Colonic mucosa (tissue), 4 donors: Measurements from ENCODE around the gene ATP8B4. TPM values are rescaled to one million over a fixed set of nuclear protein-coding genes. Genes with fewer than 3 reads are reported as not detected.

Experiments used
- DNase-seq: peaks from one replicate; pipeline ENCODE4 v3.0.0-alpha.2; 2020
- H3K27ac ChIP-seq: fragments of 200-600 bp; one replicate; pipeline ENCODE4 v1.8.0; 2021
- H3K27me3 ChIP-seq: fragments of 200-600 bp; one replicate; pipeline ENCODE4 v1.8.0; 2021
- H3K36me3 ChIP-seq: fragments of 200-600 bp; one replicate; pipeline ENCODE4 v1.8.0; 2021
- H3K4me1 ChIP-seq: fragments of 200-600 bp; one replicate; pipeline ENCODE4 v1.8.0; 2021; ENCODE audit warnings: mild to moderate bottlenecking
- H3K4me3 ChIP-seq: fragments of 200-600 bp; one replicate; pipeline ENCODE4 v1.8.0; 2021
- H3K9ac ChIP-seq, 2 donors: one replicate each; pipeline ENCODE4 v1.7.0; 2013; ENCODE audit warnings: control low read depth in 2 of 2, low read depth in 2 of 2, low read length in 2 of 2
- H3K9me3 ChIP-seq: fragments of 200-600 bp; one replicate; pipeline ENCODE4 v1.8.0; 2021
- intact Hi-C: fragments of 100-400 bp; cut with DNase I; formaldehyde crosslinking; loops from one replicate; pipeline ENCODE4 v1.14.1; 2022
- total RNA-seq, 2 donors: library from RNA; stranded (reverse); fragmentation: NEBNext Ultra II Directional in 1 of 2; extraction: Animal tissue kit (Norgen Biotek cat#: 25700) in 1 of 2; gene quantifications; one replicate each; pipeline ENCODE4 v1.2.1, GENCODE V29; 2021
- TF ChIP-seq, protein P1 (sequence below): fragments of 200-600 bp; IDR thresholded peaks from one replicate; pipeline ENCODE4 v1.8.0; 2022; ENCODE audit warnings: antibody characterized with exemption, mild to moderate bottlenecking
- donor health status: healthy.
- donor health status: DM: no; HTN: no; CAD: no.
- donor health status: DM: no; HTN: no; CAD: no.

Gene ATP8B4
- total RNA-seq, 2 donors from 2014 or later = 2.7 to 3.0 TPM

DNA sequence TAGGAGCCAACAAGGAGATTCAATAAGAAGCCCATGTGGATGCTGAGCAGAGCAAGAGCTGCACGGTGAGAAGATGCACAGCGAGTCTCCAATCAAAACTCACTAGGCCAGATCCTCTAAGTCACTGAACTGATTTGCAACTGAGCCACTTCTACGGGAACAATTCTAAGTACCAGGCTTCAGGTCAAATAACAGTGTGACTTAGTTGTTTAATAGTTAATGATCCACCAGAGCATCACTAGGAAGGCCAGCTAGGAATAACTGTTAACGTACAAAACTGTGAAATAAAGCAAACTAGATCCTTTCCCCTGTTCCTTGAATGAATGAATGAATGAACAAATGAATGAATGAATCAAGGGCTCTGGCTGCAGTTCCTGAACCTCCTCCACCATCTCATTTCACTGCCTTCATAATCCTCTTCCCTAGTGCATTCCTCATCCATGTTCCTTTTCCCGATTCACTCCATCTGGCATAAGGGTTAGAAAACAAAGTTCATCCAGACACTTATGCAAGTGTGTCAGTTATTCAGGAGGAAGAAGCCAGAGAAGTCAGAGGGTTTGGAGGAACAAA, 59.7 kb downstream of the ATP8B4 start:
- Histone ChIP-seq H3K27ac (no peak overlapping the region), H3K4me1 (no peaks in the 10 kb centered on the region), H3K9ac (no peak overlapping the region), H3K4me3 (no peak overlapping the region), H3K36me3 (no peaks in the 10 kb centered on the region), H3K27me3 (no peaks in the 10 kb centered on the region), H3K9me3 (no peaks in the 10 kb centered on the region)
- no peak for DNase-seq
- intact Hi-C loops = no loop called here
- TF ChIP-seq, protein P1, sequence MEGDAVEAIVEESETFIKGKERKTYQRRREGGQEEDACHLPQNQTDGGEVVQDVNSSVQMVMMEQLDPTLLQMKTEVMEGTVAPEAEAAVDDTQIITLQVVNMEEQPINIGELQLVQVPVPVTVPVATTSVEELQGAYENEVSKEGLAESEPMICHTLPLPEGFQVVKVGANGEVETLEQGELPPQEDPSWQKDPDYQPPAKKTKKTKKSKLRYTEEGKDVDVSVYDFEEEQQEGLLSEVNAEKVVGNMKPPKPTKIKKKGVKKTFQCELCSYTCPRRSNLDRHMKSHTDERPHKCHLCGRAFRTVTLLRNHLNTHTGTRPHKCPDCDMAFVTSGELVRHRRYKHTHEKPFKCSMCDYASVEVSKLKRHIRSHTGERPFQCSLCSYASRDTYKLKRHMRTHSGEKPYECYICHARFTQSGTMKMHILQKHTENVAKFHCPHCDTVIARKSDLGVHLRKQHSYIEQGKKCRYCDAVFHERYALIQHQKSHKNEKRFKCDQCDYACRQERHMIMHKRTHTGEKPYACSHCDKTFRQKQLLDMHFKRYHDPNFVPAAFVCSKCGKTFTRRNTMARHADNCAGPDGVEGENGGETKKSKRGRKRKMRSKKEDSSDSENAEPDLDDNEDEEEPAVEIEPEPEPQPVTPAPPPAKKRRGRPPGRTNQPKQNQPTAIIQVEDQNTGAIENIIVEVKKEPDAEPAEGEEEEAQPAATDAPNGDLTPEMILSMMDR = no peak

DNA sequence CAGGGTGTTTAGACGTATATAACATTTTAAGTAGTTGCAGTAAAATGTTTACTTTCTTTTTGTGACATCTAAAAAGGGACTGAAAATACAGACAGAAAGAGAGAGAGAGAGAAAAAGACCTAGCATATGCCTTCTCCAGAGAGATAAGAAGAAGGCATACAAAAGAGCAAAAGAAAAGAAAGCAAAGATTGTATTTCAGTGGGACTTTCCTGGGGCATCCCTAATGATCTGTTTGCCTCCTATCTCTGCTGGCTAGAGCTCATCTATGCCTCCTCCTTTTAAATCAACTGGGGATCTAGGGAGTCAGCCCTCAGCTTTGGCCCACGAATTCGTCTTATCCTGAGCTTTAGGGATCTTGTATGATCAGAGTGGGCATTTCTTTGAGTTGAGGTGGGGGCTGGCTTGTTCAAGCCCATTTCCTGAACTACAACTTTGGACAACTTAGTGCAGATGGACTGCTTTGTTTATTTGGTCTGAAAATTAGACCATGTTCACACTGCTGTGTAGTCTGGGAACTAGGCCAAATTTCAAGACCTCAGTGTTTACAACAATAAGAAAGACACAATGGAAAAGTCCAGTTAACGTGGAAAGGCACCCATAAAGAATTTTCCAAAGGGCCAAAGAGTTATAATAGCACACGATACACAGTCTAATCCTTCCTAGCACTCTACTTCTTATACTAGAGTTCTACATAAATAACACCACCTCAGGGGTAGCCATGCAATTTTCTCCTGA, 61.0 kb downstream of the ATP8B4 start:
- TF ChIP-seq, protein P1 = no peak
- H3K9ac ChIP-seq = no peak overlapping the region
- H3K4me1 ChIP-seq = no peaks in the 10 kb centered on the region
- peak overlapping the region; percentile 38 for H3K27ac ChIP-seq
- no peak for DNase-seq
- no peaks in the 10 kb centered on the region for H3K36me3 ChIP-seq
- no peaks in the 10 kb centered on the region for H3K27me3 ChIP-seq
- H3K4me3 ChIP-seq = no peak overlapping the region
- intact Hi-C loops = no loop called here
- H3K9me3 ChIP-seq = no peaks in the 10 kb centered on the region

DNA sequence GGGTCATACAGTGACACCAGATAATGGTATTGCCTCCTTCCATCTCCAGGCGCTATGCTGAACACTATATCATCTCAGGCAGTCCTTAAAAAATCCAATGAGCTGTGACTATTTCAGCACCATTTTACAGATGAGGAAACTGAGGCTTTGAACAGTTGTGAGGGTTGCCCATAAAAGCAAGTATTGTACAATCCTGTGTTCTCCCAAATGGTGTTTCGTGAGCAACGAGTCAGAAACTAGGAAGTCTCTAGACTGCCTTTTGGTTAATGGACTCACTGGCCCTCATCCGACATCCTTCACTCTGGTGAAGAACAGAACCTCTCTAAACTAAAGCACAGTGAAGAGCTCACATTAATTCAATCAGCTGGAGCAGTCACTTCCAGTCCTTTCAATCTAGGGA, 61.8 kb downstream of the ATP8B4 start:
- intact Hi-C loops = no loop called here
- H3K9me3 ChIP-seq = no peaks in the 10 kb centered on the region
- no peaks in the 10 kb centered on the region for H3K27me3 ChIP-seq
- no peak overlapping the region for H3K9ac ChIP-seq
- H3K36me3 ChIP-seq = no peaks in the 10 kb centered on the region
- H3K4me3 ChIP-seq = no peak overlapping the region
- DNase-seq = no peak
- TF ChIP-seq, protein P1 = no peak
- H3K4me1 ChIP-seq = no peaks in the 10 kb centered on the region
- H3K27ac ChIP-seq = no peak overlapping the region

DNA sequence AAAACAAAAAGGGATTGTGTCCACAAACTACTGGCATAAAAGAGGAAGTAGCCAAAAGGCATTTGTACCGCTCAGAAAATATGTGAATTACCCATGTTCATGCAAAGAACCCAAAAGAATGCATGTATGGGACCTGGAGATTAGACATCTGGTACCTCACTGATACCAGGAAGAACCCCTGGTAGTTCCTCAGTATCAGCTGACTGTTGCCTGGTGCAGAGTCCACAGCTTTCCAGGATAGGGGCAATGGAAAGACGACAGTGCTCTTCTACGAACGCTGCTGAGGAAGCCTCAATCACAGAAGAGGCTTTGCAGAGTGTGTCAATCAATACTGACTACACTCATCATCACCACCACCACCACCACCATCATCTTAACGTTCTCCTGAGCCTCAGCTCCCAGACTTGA, 63.3 kb downstream of the ATP8B4 start:
- no peak overlapping the region for H3K4me3 ChIP-seq
- no peaks in the 10 kb centered on the region for H3K36me3 ChIP-seq
- H3K27ac ChIP-seq = peak overlapping the region; percentile 10
- no peak for DNase-seq
- intact Hi-C loops = no loop called here
- no peaks in the 10 kb centered on the region for H3K9me3 ChIP-seq
- TF ChIP-seq, protein P1 = no peak
- H3K4me1 ChIP-seq = no peaks in the 10 kb centered on the region
- H3K27me3 ChIP-seq = no peaks in the 10 kb centered on the region
- no peak overlapping the region for H3K9ac ChIP-seq

DNA sequence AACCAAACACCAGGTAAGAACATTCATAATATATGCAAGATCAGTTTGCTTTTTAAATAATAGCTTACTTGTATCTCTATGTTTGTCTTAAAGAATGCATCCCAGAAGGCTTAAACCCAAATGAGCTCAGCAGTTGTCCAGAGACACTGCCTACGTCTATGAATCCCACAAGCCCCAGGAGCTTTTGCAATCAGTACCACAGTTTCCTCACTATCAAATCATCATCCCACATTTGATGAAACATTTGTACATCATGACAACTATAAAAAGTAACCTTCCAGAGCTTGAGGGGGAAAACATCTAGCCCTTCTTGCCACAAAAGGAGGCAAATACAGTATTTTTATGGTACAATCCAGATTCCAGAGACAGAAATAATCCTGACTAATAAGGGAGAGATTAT, 63.7 kb downstream of the ATP8B4 start:
- intact Hi-C loops = no loop called here
- H3K4me1 ChIP-seq = no peaks in the 10 kb centered on the region
- peak overlapping the region; percentile 10 for H3K27ac ChIP-seq
- H3K27me3 ChIP-seq = no peaks in the 10 kb centered on the region
- no peak for DNase-seq
- TF ChIP-seq, protein P1 = no peak
- no peaks in the 10 kb centered on the region for H3K36me3 ChIP-seq
- H3K9ac ChIP-seq = no peak overlapping the region
- H3K4me3 ChIP-seq = no peak overlapping the region
- H3K9me3 ChIP-seq = no peaks in the 10 kb centered on the region
